ENCODE results near the gene NAV1.

The NAV1 gene

GRCh38 chr1:201566529-201566823 lies 27.5 kb downstream of the NAV1 start:
- DNase-seq = no peak
- Histone ChIP-seq H2AFZ (ENCODE audit: low read length) (no peak overlapping the region), H3F3A (ENCODE audit: insufficient read depth, low read length) (no peaks in the 10 kb centered on the region), H3K4me2 (ENCODE audit: low read depth, low read length) (no peak overlapping the region), H3K9me3 (replicated peaks; ENCODE audit: insufficient read depth, low read length) (no peaks in the 10 kb centered on the region), H3K4me3 (ENCODE audit: low read length) (no peak overlapping the region), H3K9me2 (replicated peaks; ENCODE audit: insufficient read depth, low read length) (no peaks in the 10 kb centered on the region), H3K4me1 (ENCODE audit: low read length) (no peaks in the 10 kb centered on the region), H4K20me1 (ENCODE audit: insufficient read depth, low read length) (no peaks in the 10 kb centered on the region), H3K79me2 (ENCODE audit: low read length) (no peaks in the 10 kb centered on the region), H3K36me3 (replicated peaks; ENCODE audit: insufficient read depth, low read length) (no peaks in the 10 kb centered on the region), H3K27ac (ENCODE audit: low read length) (no peak overlapping the region), H3K27me3 (replicated peaks; ENCODE audit: insufficient read depth, low read length) (no peaks in the 10 kb centered on the region), H3K9ac (ENCODE audit: low read length) (no peak overlapping the region)
- no peak for TF ChIP-seq CTCF (IDR thresholded peaks at IDR 0.05; ENCODE audit: low read length)
- no peak for TF ChIP-seq EZH2 (optimal IDR thresholded peaks at IDR 0.05; ENCODE audit: low read depth, low read length)
- no peak for TF ChIP-seq EZH2phosphoT487 (IDR thresholded peaks at IDR 0.05; ENCODE audit: low read length)

GRCh38 chr1:201566933-201567801 lies 28.2 kb downstream of the NAV1 start:
- DNase-seq = no peak

GRCh38 chr1:201568265-201568664 lies 29.3 kb downstream of the NAV1 start:
- Histone ChIP-seq H3K9me2 (replicated peaks; ENCODE audit: insufficient read depth, low read length) (no peaks in the 10 kb centered on the region), H3K9me3 (replicated peaks; ENCODE audit: insufficient read depth, low read length) (no peaks in the 10 kb centered on the region), H3K4me2 (ENCODE audit: low read depth, low read length) (no peak overlapping the region), H3K4me1 (ENCODE audit: low read length) (no peaks in the 10 kb centered on the region), H3K79me2 (ENCODE audit: low read length) (no peaks in the 10 kb centered on the region), H3K27ac (ENCODE audit: low read length) (no peak overlapping the region), H3K9ac (ENCODE audit: low read length) (no peak overlapping the region), H3K36me3 (replicated peaks; ENCODE audit: insufficient read depth, low read length) (no peaks in the 10 kb centered on the region), H4K20me1 (ENCODE audit: insufficient read depth, low read length) (no peaks in the 10 kb centered on the region), H3K4me3 (ENCODE audit: low read length) (no peak overlapping the region), H3K27me3 (replicated peaks; ENCODE audit: insufficient read depth, low read length) (no peaks in the 10 kb centered on the region), H3F3A (ENCODE audit: insufficient read depth, low read length) (no peaks in the 10 kb centered on the region), H2AFZ (ENCODE audit: low read length) (no peak overlapping the region)
- DNase-seq = no peak
- TF ChIP-seq EZH2 (optimal IDR thresholded peaks at IDR 0.05; ENCODE audit: low read depth, low read length) (no peak), EZH2phosphoT487 (IDR thresholded peaks at IDR 0.05; ENCODE audit: low read length) (no peak), CTCF (IDR thresholded peaks at IDR 0.05; ENCODE audit: low read length) (no peak)

More at GRCh38 chr1:201566933-201567801, 28.2 kb downstream of the NAV1 start:
- H3K27ac ChIP-seq (ENCODE audit: low read length) = no peak overlapping the region
- no peaks in the 10 kb centered on the region for H3F3A ChIP-seq (ENCODE audit: insufficient read depth, low read length)
- no peaks in the 10 kb centered on the region for H3K27me3 ChIP-seq (replicated peaks; ENCODE audit: insufficient read depth, low read length)
- no peaks in the 10 kb centered on the region for H3K36me3 ChIP-seq (replicated peaks; ENCODE audit: insufficient read depth, low read length)
- no peaks in the 10 kb centered on the region for H4K20me1 ChIP-seq (ENCODE audit: insufficient read depth, low read length)
- H3K79me2 ChIP-seq (ENCODE audit: low read length) = no peaks in the 10 kb centered on the region
- no peaks in the 10 kb centered on the region for H3K9me2 ChIP-seq (replicated peaks; ENCODE audit: insufficient read depth, low read length)
- TF ChIP-seq EZH2 (optimal IDR thresholded peaks at IDR 0.05; ENCODE audit: low read depth, low read length) = no peak
- no peak for TF ChIP-seq EZH2phosphoT487 (IDR thresholded peaks at IDR 0.05; ENCODE audit: low read length)
- no peak for TF ChIP-seq CTCF (IDR thresholded peaks at IDR 0.05; ENCODE audit: low read length)
- H3K9ac ChIP-seq (ENCODE audit: low read length) = no peak overlapping the region
- no peaks in the 10 kb centered on the region for H3K4me1 ChIP-seq (ENCODE audit: low read length)
- no peak overlapping the region for H3K4me3 ChIP-seq (ENCODE audit: low read length)
- H2AFZ ChIP-seq (ENCODE audit: low read length) = no peak overlapping the region
- no peaks in the 10 kb centered on the region for H3K9me3 ChIP-seq (replicated peaks; ENCODE audit: insufficient read depth, low read length)
- H3K4me2 ChIP-seq (ENCODE audit: low read depth, low read length) = no peak overlapping the region
